Esophagus squamous epithelium (tissue), 4 donors: Measurements from ENCODE around the gene ALX4.

Source experiments
- CTCF ChIP-seq, 6 experiments: fragments of 450-650 bp in 4 of 6; fragments of 200-600 bp in 2 of 6; sonication (generic) in 2 of 6; IDR thresholded peaks; one replicate each; pipeline ENCODE4 v1.5.1; 2016 to 2019; ENCODE audit warnings: antibody characterized with exemption in 6 of 6, mild to moderate bottlenecking in 4 of 6, moderate library complexity in 4 of 6
- POLR2A ChIP-seq, 4 donors: fragments of 450-650 bp; IDR thresholded peaks; one replicate each; pipeline ENCODE4 v1.6.1; 2017; ENCODE audit warnings: antibody characterized with exemption in 4 of 4, mild to moderate bottlenecking in 4 of 4, moderate library complexity in 3 of 4

- no peak for TF ChIP-seq CTCF (IDR thresholded peaks at IDR 0.05)
- no peak for TF ChIP-seq POLR2A (IDR thresholded peaks at IDR 0.05)
These were observed 89.8 kb downstream of the ALX4 start for GRCh38 chr11:44219830-44220796.
